Activated CD4-positive, alpha-beta T cell treated with anti-CD3 and anti-CD28 coated beads, Interleukin-2, amount 10 ng/mL, durations not matched to agents 24 days and 14 days (primary cell): Measurements from ENCODE around the gene PWWP2B. TPM values are rescaled to one million over a fixed set of nuclear protein-coding genes. Genes with fewer than 3 reads are reported as not detected.
A peak's percentile ranks its signal among the peaks of the same experiment; 100 is the strongest.

Experiments used
- DNase-seq: peaks from one replicate; pipeline ENCODE4 v3.0.0; 2022
- H3K27ac Mint-ChIP-seq: one replicate; pipeline ENCODE4 v1.8.0; 2022; ENCODE audit warnings: mild to moderate bottlenecking, mixed read lengths
- H3K27me3 Mint-ChIP-seq: one replicate; pipeline ENCODE4 v1.8.0; 2022; ENCODE audit warnings: mixed read lengths
- H3K36me3 Mint-ChIP-seq: one replicate; pipeline ENCODE4 v1.8.0; 2022; ENCODE audit warnings: low read depth, mild to moderate bottlenecking, mixed read lengths
- H3K4me1 Mint-ChIP-seq: one replicate; pipeline ENCODE4 v1.8.0; 2021; ENCODE audit warnings: mixed read lengths
- H3K4me3 Mint-ChIP-seq: one replicate; pipeline ENCODE4 v1.8.0; 2022; ENCODE audit warnings: mild to moderate bottlenecking, moderate library complexity, mixed read lengths
- H3K9me3 Mint-ChIP-seq: one replicate; pipeline ENCODE4 v1.8.0; 2021; ENCODE audit warnings: mixed read lengths
- intact Hi-C: fragments of 100-400 bp; cut with micrococcal nuclease; formaldehyde crosslinking; loops from one replicate; pipeline ENCODE4 v1.15.1; 2023
- total RNA-seq: library from RNA; stranded (reverse); gene quantifications from 2 replicates; pipeline ENCODE4 v1.2.3, GENCODE V29; 2022

PWWP2B gene
- total RNA-seq, 1 donor from 2014 or later: 4.9 TPM

DNA sequence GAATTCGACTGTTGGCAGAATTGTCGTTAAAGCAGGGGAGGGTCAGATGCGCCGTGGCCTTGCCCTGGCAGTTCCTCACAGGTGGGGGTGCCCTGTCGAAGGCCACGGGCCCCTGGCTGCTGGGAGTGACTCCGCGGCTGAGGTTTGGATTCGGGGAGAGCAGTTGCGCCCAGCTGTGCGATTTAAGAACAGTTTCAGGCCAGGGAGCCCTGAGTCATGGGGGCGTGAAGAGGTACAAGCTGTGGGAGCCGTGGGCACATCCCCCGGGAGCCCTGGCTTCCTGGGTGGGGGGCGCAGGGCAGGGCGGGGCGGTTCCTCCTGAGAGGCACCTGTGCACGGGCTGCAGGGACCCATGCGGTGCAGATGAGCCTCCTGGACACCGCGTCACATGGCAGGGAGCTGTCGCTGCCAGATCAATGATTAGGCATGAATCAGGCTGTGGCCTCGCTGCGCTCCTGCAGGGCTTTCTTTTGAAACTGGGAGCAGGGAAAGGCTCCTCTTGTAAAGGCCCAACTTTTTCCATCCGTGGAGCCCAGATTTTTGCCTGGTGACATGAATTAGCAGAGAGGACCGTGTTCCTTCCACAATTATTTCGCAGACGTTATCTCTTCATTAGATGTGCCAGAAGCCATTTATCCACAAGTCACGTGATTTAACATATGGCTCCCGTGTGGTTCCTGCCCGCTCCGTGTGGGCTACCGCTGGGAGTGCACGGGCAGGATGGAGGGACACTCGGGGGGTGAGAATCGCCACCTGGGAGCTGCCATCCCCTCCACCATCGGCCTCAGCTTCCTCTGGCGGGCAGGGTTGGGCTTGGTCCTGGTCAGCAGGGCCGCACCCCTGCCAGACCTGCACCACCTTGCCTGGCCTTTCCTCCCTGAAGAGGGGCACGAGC is 918 bp downstream of the PWWP2B start:
- H3K27me3 Mint-ChIP-seq: peaks cover 6% of the 10 kb centered on the region
- peak overlapping the region; percentile 85 for H3K4me3 Mint-ChIP-seq
- peak overlapping the region; percentile 84 for H3K27ac Mint-ChIP-seq
- H3K9me3 Mint-ChIP-seq: no peaks in the 10 kb centered on the region
- peaks cover 9% of the 10 kb centered on the region for H3K4me1 Mint-ChIP-seq
- H3K36me3 Mint-ChIP-seq: no peaks in the 10 kb centered on the region
- DNase-seq: peak; percentile 78
- intact Hi-C loops: loop anchor here (2.0 to 10.0 kb wide), 2 partner anchors 49 to 137 kb away; partner anchors contain the start of gene INPP5A

DNA sequence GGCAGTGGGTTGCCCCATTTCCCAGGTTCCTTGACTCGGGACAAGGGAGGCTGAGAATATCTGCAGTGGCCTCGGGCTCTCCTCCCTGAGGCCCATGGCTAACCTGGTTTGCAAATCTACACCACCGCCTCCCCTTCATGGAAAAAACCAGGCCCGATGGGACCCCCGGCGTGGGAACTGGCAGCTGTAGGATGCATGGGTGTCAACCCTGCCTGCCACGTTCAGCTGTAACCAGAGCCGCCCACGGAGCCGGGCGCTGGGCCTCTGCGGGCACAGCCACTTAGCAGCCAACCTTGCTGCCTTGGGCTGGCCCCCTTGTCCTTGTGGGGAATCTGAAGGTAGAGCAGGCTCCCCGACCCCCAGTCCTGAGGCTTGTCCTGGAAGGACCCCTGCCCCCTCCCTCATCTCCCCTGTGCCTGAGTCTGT is 1.6 kb downstream of the PWWP2B start:
- Mint-ChIP-seq H3K9me3 (no peaks in the 10 kb centered on the region), H3K27me3 (peaks cover 6% of the 10 kb centered on the region), H3K36me3 (no peaks in the 10 kb centered on the region), H3K27ac (no peak overlapping the region), H3K4me3 (peak overlapping the region; percentile 85), H3K4me1 (peaks cover 9% of the 10 kb centered on the region)
- intact Hi-C loops: loop anchor here (10.0 kb wide), 1 partner anchor 136 kb away; the partner anchor contains the start of gene INPP5A
- no peak for DNase-seq

DNA sequence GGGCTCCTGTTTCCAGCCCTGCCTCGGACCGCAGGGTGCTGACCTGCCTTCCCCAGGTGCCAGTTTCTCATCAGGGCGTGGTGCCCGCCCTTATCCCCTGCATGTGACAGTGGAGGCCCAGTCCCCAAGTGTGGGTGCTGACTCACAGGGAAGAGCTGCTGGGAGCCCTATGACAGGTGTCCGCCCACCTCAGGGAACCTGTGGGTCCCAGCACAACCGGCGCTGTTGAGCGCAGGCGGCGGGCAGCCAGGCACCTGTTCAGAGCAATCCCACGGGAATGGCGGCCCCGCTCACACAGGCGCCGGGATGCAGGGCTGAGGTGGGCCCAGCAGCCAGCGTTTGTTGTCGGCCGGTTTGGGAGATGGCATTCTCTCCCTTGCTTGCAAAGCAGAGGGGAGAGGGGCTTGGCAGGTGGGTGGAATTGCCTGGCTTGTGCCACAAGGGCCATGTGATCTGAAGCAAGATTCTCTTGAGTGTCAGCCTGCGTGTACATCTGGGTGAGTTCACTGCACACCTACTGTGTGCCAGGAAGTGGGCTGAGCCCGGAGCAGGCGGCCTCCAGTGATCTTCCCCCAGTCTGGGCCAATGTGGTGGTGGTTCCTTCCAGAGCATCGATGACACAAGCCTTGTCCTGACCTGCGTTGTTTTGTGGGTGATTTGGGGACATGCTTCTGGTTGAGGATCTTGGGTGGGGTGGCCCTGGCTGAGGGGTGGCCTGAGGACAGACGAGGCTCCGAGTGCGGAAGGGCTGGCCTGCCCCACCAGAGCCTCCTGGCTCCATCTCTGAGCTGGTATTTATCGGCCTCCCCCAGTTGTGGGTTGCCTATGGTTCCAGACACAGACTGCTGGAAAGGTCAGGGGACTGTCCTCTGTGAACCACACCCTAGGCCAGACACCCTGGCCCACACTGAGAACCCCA is 2.4 kb downstream of the PWWP2B start:
- Mint-ChIP-seq H3K4me3 (no peak overlapping the region), H3K27me3 (peaks cover 6% of the 10 kb centered on the region), H3K27ac (no peak overlapping the region), H3K36me3 (no peaks in the 10 kb centered on the region), H3K9me3 (no peaks in the 10 kb centered on the region), H3K4me1 (peaks cover 9% of the 10 kb centered on the region)
- no peak for DNase-seq
- intact Hi-C loops: loop anchor here (10.0 kb wide), 1 partner anchor 135 kb away; the partner anchor contains the start of gene INPP5A

DNA sequence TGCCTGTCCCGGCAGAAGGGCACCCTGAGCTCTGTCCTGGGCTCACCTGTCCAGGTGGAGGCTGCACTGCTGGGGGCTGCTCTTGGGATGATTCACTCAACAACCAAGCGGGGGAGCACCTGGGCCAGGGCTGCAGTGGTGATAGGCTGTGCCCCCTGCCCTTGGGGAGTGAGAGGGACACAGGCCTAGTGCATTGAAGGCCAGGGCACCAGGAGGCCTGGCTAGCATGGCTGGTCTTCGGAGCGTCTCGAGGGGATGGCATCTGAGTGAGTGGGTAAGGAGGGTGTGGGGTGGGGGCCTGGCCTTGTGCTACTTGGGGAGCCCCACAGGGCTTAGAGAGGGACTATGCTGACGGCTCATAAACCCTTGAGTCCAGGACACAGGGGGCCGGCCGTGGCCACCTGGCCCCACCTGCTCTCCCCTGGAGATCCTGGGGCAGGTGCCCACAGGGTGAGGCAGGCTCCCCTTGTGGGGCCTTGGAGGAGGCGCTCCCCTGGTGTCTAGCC is 3.1 kb downstream of the PWWP2B start:
- Mint-ChIP-seq H3K9me3 (no peaks in the 10 kb centered on the region), H3K27me3 (peaks cover 2% of the 10 kb centered on the region), H3K36me3 (no peaks in the 10 kb centered on the region), H3K4me1 (peaks cover 9% of the 10 kb centered on the region), H3K27ac (no peak overlapping the region), H3K4me3 (no peak overlapping the region)
- no peak for DNase-seq
- intact Hi-C loops: no loop called here

DNA sequence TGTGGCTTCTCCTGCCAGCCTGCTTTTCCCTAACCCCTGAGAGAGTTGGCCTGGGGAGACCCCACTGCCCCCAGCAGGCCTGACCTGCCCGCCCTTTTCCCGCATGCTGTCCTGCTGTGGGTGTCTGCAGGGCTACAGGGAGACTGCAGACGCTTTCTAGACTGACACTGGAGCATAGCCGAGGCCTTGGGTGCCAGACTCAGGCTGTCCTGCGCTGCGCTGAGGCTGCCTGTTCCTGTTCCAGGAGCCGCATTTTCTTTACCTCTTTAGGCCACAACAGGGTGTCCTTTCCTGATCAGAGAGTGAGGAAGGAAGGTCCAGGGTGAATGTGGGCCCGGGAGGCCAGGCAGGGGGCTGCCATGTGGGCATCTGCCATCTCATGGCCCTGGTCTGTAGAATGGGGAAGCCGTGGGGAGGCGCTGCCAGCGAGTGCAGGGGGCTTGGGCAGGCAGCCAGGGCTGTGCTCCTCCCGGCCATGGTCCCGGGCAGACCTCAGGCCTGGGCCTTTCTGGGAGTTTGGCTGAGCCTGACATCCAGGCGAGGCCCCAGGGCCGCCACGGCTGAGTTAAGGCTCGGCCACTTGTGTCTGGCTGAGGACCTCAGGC is 3.6 kb downstream of the PWWP2B start:
- H3K36me3 Mint-ChIP-seq: peaks cover 1% of the 10 kb centered on the region

DNA sequence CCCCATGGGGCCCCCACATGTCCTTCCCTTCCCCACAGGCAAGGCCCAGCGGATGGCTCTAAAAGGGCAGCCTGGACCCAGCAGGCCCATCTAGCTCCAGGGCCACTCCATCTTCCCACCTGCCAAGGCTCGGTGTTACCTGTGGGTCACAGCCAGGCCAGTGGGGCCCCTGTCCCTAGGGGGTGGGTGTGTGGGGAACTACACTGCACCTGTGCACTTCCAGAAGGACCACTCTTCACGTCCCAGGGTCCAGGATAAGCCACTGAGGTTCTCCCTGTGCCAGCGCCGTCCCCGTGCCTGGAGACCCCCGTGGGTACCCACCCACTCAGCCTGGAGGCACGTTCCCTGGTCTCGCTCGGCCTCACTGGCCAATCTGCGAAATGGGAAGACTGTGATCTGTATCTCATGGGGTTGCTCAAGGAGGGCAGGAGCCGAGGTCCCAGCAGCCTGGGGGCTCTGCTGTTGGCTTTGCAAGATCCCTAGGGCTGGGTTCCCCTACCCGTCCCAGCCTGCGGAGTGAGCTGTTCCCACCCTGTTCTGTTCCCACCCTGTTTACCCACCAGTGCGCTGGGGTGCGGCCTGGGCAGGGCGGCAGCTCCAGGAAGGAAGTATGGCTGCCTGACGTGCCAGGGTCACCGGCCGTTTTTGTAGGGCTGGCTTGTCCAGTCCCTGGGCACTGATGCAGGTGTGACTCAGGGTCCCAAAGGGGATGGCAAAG is 4.6 kb downstream of the PWWP2B start:
- intact Hi-C loops: no loop called here
- Mint-ChIP-seq H3K4me3 (no peak overlapping the region), H3K27ac (no peak overlapping the region), H3K9me3 (no peaks in the 10 kb centered on the region), H3K36me3 (peaks cover 5% of the 10 kb centered on the region), H3K4me1 (peaks cover 9% of the 10 kb centered on the region), H3K27me3 (peaks cover 2% of the 10 kb centered on the region)
- DNase-seq: no peak

More for the DNA sequence above, 3.6 kb downstream of the PWWP2B start:
- Mint-ChIP-seq H3K27ac (no peak overlapping the region), H3K9me3 (no peaks in the 10 kb centered on the region), H3K4me1 (peaks cover 9% of the 10 kb centered on the region), H3K27me3 (peaks cover 2% of the 10 kb centered on the region), H3K4me3 (no peak overlapping the region)
- no peak for DNase-seq
- intact Hi-C loops: no loop called here

DNA sequence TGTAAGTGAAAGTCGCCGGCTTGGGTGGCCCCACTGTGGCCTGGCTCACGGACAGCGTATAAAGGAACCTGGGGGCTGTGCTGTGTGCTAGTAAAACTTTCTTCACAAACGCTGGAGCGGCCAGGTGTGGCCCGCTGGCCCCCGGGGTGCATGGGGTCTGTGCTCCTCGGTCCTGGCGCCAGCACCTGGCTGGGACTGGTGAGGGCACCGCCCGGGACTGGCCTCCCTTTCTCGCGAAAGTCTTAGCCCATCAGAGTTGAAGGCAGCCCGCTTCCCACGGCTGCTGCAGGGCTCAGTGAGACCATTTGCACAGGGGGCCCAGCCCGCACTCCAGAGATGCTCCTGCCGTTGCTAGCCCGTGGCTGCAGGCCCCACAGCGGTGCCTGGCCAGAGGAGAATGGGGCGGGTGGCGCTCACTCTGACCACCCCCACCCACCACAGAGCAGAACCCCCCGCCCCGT is 5.8 kb downstream of the PWWP2B start:
- Mint-ChIP-seq H3K27me3 (no peaks in the 10 kb centered on the region), H3K27ac (no peak overlapping the region), H3K4me3 (no peak overlapping the region), H3K9me3 (no peaks in the 10 kb centered on the region), H3K36me3 (peaks cover 5% of the 10 kb centered on the region), H3K4me1 (peaks cover 7% of the 10 kb centered on the region)
- intact Hi-C loops: no loop called here
- no peak for DNase-seq

DNA sequence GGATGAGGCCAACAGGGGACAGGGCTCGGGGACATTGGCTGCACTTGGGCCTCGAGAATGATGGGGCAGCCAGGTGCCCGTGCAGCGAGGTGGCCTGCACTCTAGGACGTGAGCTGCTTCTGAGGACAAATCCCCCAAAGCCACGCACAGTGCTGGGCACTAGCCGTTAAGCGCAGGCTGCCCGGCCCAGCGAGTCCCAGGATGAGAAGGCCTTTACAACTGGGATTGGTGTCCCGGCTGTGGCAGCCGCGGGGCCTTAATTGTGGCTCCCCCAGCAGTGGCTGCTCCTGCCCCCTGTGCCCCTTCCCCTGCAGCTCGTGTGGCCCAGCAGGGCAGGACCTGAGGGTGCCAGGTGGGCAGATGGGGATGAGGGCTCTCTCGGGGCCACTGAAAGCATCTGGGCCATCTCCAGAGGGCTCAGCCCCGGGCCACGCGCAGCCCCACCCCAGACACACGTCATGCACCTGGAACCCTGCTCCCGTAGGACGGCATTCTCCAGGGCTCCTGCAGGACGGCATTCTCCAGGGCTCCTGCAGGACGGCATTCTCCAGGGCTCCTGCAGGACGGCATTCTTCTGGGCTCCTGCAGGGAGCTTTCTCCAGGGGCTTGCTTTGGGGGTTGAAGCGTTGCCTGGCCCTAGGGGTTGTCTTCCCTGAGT is 6.6 kb downstream of the PWWP2B start:
- DNase-seq: no peak
- Mint-ChIP-seq H3K27ac (no peak overlapping the region), H3K4me3 (no peak overlapping the region), H3K9me3 (no peaks in the 10 kb centered on the region), H3K36me3 (peaks cover 5% of the 10 kb centered on the region), H3K27me3 (no peaks in the 10 kb centered on the region), H3K4me1 (peaks cover 2% of the 10 kb centered on the region)
- intact Hi-C loops: no loop called here

DNA sequence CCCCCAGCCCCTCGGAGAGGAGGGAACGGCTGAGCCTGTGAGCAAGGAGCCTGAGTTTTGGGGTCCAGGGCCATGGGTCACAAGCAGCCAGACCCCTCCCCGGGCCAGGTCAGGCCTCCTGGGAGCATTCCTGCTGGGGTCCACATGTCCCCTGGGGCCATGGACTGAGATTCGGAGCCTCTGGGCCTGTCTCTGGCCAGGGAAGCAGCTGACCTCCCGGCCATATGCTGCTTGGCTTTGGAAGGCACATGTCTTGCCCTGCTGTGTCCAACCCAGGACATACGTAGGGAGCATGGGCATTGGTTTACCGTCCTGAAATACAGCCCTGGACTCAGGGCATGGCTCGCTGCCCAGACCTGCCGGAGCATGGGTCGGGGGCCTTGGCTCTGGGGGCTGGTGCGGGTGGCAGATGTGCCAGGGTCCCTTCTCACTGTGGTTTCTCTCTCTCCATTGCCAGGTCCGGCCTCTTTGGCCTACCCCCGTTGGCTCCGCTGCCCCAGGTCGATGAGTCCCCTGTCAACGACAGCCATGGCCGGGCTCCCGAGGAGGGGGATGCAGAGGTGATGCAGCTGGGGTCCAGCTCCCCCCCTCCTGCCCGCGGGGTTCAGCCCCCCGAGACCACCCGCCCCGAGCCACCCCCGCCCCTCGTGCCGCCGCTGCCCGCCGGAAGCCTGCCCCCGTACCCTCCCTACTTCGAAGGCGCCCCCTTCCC is 7.3 kb downstream of the PWWP2B start:
- Mint-ChIP-seq H3K27me3 (no peaks in the 10 kb centered on the region), H3K4me1 (peaks cover 2% of the 10 kb centered on the region), H3K9me3 (no peaks in the 10 kb centered on the region), H3K27ac (no peak overlapping the region), H3K36me3 (peaks cover 5% of the 10 kb centered on the region), H3K4me3 (no peak overlapping the region)
- DNase-seq: no peak
- intact Hi-C loops: no loop called here

DNA sequence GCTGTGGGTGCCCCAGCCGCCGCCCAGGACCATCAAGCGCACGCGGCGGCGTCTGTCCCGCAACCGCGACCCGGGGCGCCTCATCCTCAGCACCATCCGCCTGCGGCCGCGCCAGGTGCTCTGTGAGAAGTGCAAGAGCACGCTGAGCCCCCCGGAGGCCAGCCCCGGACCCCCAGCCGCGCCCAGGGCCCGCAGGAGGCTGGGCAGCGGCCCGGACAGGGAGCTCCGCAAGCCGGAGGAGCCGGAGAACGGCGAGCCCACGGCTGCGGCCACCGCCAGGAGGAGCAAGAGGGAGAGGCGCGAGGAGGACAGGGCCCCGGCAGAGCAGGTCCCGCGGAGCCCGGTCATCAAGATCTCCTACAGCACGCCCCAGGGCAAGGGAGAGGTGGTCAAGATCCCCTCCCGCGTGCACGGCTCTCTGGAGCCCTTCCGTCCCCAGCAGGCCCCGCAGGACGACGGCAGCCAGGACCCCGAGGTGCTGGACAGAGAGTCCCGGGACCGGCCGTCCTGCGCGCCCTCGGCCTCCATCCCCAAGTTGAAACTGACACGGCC is 8.0 kb downstream of the PWWP2B start:
- intact Hi-C loops: no loop called here
- H3K36me3 Mint-ChIP-seq: peaks cover 5% of the 10 kb centered on the region
- no peaks in the 10 kb centered on the region for H3K4me1 Mint-ChIP-seq
- H3K9me3 Mint-ChIP-seq: no peaks in the 10 kb centered on the region
- H3K4me3 Mint-ChIP-seq: no peak overlapping the region
- DNase-seq: no peak
- H3K27ac Mint-ChIP-seq: no peak overlapping the region
- H3K27me3 Mint-ChIP-seq: no peaks in the 10 kb centered on the region

DNA sequence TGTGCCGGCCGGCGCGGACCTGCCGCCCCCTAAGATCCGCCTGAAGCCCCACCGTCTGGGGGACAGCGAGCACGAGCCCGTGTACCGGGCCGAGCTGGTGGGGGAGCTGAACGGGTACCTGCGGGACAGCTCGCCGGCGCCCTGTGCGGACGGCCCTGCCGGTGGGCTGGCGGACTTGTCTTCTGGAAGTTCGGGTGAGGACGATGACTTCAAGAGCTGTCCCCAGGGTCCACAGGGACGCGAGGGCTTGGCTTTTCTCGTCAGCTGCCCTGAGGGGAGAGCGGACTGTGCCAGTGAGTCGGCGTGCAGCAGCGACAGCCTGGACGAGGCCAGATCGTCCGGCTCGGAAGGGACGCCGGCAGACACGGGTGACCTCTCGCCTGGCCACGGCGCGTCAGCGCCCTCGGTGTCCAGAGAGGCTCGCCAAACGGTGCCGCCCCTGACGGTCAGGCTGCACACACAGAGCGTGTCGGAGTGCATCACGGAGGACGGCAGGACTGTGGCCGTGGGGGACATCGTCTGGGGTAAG is 8.5 kb downstream of the PWWP2B start:
- intact Hi-C loops: no loop called here

DNA sequence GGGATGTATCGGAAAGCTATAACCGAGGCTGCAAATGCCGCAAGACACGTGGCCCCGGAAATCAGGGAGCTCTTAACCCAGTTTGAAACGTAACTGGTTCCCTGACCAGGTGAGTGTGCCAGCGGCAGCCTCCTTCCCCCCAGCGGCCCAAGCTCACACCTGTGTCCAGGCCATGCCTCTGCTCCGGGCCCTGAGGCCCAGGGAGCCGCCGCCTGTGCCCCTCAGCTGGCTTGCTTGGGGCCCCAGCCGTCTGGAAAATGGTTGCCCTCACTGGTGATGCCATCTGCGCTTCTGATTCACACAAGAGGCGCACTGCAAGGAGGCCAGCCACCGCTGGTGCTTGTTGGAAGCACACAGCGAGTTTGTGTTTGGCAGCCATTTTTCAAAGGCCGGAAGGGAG is 9.2 kb downstream of the PWWP2B start:
- Mint-ChIP-seq H3K36me3 (peaks cover 5% of the 10 kb centered on the region), H3K4me3 (no peak overlapping the region), H3K27ac (no peak overlapping the region), H3K4me1 (no peaks in the 10 kb centered on the region), H3K9me3 (no peaks in the 10 kb centered on the region), H3K27me3 (no peaks in the 10 kb centered on the region)
- DNase-seq: no peak
- intact Hi-C loops: no loop called here

More for the DNA sequence above, 8.5 kb downstream of the PWWP2B start:
- no peak overlapping the region for H3K27ac Mint-ChIP-seq
- H3K9me3 Mint-ChIP-seq: no peaks in the 10 kb centered on the region
- H3K4me1 Mint-ChIP-seq: no peaks in the 10 kb centered on the region
- no peak for DNase-seq
- H3K4me3 Mint-ChIP-seq: no peak overlapping the region
- H3K36me3 Mint-ChIP-seq: peaks cover 5% of the 10 kb centered on the region
- H3K27me3 Mint-ChIP-seq: no peaks in the 10 kb centered on the region
